Liver (tissue), 9 donors: ENCODE results near the gene PKD1L1. TPM values are rescaled to one million over a fixed set of nuclear protein-coding genes. Genes with fewer than 3 reads are reported as not detected.

Experiments used
- DNase-seq: peaks from one replicate; pipeline ENCODE4 v3.0.0-alpha.2; 2017; ENCODE audit warnings: low spot score
- H3K27ac ChIP-seq, 2 donors: one replicate each; pipeline ENCODE4 v1.7.0; 2013; ENCODE audit warnings: inconsistent platforms in 2 of 2, low read length in 2 of 2, control low read depth in 1 of 2, low read depth in 1 of 2, mild to moderate bottlenecking in 1 of 2
- H3K27me3 ChIP-seq, 4 donors: one replicate each; pipeline versions ENCODE4 v1.6.1 to v1.7.0; 2013; ENCODE audit warnings: low read length in 3 of 4, inconsistent platforms in 1 of 4, mild to moderate bottlenecking in 1 of 4, moderate library complexity in 1 of 4; ENCODE audit not compliant: control insufficient read depth in 4 of 4, insufficient read depth in 4 of 4
- H3K36me3 ChIP-seq, 4 donors: one replicate each; pipeline versions ENCODE4 v1.6.1 to v1.7.0; 2013; ENCODE audit warnings: low read length in 3 of 4, mild to moderate bottlenecking in 3 of 4, low read depth in 1 of 4, moderate library complexity in 1 of 4; ENCODE audit not compliant: control insufficient read depth in 4 of 4, insufficient read depth in 3 of 4
- H3K4me1 ChIP-seq, 4 donors: one replicate each; pipeline versions ENCODE4 v1.6.1 to v1.7.0; 2013; ENCODE audit warnings: low read length in 3 of 4, mild to moderate bottlenecking in 3 of 4, moderate library complexity in 1 of 4; ENCODE audit not compliant: control insufficient read depth in 4 of 4, insufficient read depth in 4 of 4
- H3K4me3 ChIP-seq, 3 donors: one replicate each; pipeline versions ENCODE4 v1.6.1 to v1.7.0; 2013; ENCODE audit warnings: low read length in 3 of 3, control low read depth in 1 of 3, low read depth in 1 of 3, mild to moderate bottlenecking in 1 of 3
- H3K9ac ChIP-seq, 2 donors: one replicate each; pipeline ENCODE4 v1.7.0; 2013; ENCODE audit warnings: low read length in 2 of 2, mild to moderate bottlenecking in 2 of 2, moderate library complexity in 2 of 2, control low read depth in 1 of 2, low read depth in 1 of 2
- H3K9me3 ChIP-seq, 4 donors: one replicate each; pipeline versions ENCODE4 v1.6.1 to v1.7.0; 2013; ENCODE audit warnings: low read length in 3 of 4; ENCODE audit not compliant: control insufficient read depth in 4 of 4
- EGR1 ChIP-seq, 2 donors: IDR thresholded peaks; 2 replicates each; pipeline ENCODE4 v1.6.1; 2016 to 2018; ENCODE audit warnings: antibody characterized with exemption in 2 of 2, low read depth in 2 of 2
- FOXA2 ChIP-seq: IDR thresholded peaks from 2 replicates; pipeline ENCODE4 v1.6.1; 2016; ENCODE audit warnings: antibody characterized with exemption
- GABPA ChIP-seq, 2 donors: IDR thresholded peaks in 1 of 2; conservative IDR thresholded peaks in 1 of 2; 2 replicates each; pipeline ENCODE4 v1.6.1; 2016; ENCODE audit warnings: antibody characterized with exemption in 2 of 2, mild to moderate bottlenecking in 1 of 2, moderate library complexity in 1 of 2
- HNF4G ChIP-seq: IDR thresholded peaks from 2 replicates; pipeline ENCODE4 v1.6.1; 2016; ENCODE audit warnings: antibody characterized with exemption
- JUND ChIP-seq, 2 donors: IDR thresholded peaks; 2 replicates each; pipeline ENCODE4 v1.6.1; 2016; ENCODE audit warnings: antibody characterized with exemption in 2 of 2
- NR2F2 ChIP-seq: IDR thresholded peaks from 2 replicates; pipeline ENCODE4 v1.6.1; 2016; ENCODE audit warnings: antibody characterized with exemption
- TAF1 ChIP-seq: conservative IDR thresholded peaks from 2 replicates; pipeline ENCODE4 v1.6.1; 2016; ENCODE audit warnings: antibody characterized with exemption, mild to moderate bottlenecking
- WGBS: extraction: QIAGEN DNeasy Blood & Tissue Kit; methylation state at CpG from one replicate; pipeline ENCODE4 v1.1.7; 2013; 5-methylcytosine and 5-hydroxymethylcytosine counted together
- polyA plus RNA-seq, 2 donors: library from polyadenylated mRNA; stranded (reverse) in 1 of 2; unstranded in 1 of 2; fragments of 200-250 nt in 1 of 2; fragments of >200 nt in 1 of 2; fragmentation: Nextera tagmentation in 1 of 2; extraction: Ambion mirVana in 1 of 2; gene quantifications; one replicate each; pipeline versions ENCODE4 v1.2.1 to v1.2.3, GENCODE V29; 2013 to 2015
- total RNA-seq, 2 donors: library from RNA; depleted of rRNA; stranded (reverse); fragments of >200 nt; gene quantifications; one replicate each; pipeline ENCODE4 v1.2.3, GENCODE V29; 2014
- TF ChIP-seq, protein P1 (sequence below): IDR thresholded peaks from 2 replicates; pipeline ENCODE4 v1.6.1; 2016; ENCODE audit warnings: antibody characterized with exemption
- TF ChIP-seq, protein P2 (sequence below): fragments of 150-350 bp; IDR thresholded peaks from 2 replicates; pipeline ENCODE4 v1.5.1; 2017; ENCODE audit warnings: improper control_type of control experiment, low read depth, low read length; ENCODE audit not compliant: missing input control
- donor health status: healthy.
- donor health status: healthy.
- donor health status: healthy.
- donor health status: healthy.
- donor health status: healthy.

Gene PKD1L1
- total and polyA plus RNA-seq, 4 donors: 0.08 to 0.25 (median 0.11) TPM

DNA sequence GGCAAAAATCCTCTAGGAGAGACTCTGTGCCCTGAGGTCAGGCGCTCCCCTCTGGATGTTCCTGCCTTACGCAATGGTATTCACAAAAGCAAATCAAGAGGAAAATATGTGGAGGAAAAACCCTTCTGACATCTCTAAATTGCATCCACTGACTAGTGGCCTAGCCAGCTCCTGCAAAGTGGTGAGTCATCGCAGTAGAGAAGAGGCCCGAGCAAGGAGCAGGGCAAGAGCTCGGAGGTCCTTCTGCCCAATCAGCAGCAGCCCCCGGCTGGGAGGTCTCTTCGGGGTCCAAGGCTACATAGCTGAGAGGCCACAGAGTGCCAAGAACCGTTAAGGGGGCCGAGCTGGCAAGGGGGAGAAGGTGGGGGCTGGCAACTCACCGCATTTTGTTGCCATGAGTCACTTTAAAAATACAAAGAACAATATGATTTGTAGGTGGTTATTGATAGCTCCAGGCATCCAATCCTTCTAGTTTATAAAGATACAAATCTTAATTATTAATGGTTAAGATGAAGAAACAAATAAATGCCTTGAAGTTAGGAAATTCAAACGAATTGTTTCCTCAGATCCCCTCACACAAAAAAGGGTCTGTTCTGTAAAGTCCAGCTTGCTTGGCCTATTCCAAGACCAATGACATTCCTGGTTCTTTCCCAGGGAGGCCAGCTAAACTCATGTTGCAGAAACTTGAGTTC, 161.6 kb downstream of the PKD1L1 start:
- peak overlapping the region in 1 of 2 donors; percentile 23 for H3K27ac ChIP-seq
- H3K9ac ChIP-seq: no peak overlapping the region

DNA sequence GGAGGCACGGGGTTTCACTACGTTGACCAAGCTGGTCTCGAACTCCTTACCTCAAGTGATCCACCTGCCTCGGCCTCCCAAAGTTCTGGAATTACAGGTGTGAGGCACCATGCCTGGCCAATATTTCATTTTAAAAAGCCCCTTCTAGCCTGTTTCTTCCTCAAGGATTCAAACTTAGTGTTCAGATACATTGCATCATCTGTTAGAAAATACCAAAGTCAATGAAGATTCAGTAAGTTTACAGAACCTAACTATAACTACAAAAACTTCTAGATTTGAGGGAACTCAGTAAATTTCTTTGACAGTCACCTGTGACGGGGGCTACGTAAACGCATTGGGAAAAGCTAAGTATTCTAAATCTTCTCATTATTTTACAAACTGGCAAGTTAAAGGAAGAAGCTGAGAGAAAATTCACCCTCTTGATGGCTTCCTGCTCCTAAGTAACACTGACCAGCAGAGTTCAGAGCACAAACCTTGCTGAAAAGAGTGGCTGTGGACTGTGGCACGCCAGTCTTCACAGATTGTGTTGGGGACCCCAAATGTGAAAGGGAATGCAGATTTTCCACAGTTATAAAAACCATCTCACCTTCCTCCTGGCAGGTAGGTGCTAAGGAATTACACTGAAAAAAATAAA, 162.2 kb downstream of the PKD1L1 start:
- peak overlapping the region in 1 of 2 donors; percentile 23 for H3K27ac ChIP-seq
- 98% methylated on average over 8 of the region's 8 CpGs for WGBS

More for the DNA sequence above, 161.6 kb downstream of the PKD1L1 start:
- Histone ChIP-seq H3K4me1 (no peaks in the 10 kb centered on the region), H3K4me3 (no peak overlapping the region), H3K9me3 (no peaks in the 10 kb centered on the region), H3K36me3 (no peaks in the 10 kb centered on the region), H3K27me3 (no peaks in the 10 kb centered on the region)
- DNase-seq: no peak
- 71% methylated on average over 11 of the region's 11 CpGs for WGBS
- TF ChIP-seq EGR1 (IDR thresholded peaks at IDR 0.05; ENCODE audit: low read depth in 2 of 2) (no peak), GABPA (IDR thresholded peaks at IDR 0.05 in 1 of 2, conservative IDR thresholded peaks at IDR 0.05 in 1 of 2) (no peak), HNF4G (no peak), JUND (IDR thresholded peaks at IDR 0.05) (peak; percentile 68 to 84), NR2F2 (peak; percentile 46)
- TF ChIP-seq, protein P1, sequence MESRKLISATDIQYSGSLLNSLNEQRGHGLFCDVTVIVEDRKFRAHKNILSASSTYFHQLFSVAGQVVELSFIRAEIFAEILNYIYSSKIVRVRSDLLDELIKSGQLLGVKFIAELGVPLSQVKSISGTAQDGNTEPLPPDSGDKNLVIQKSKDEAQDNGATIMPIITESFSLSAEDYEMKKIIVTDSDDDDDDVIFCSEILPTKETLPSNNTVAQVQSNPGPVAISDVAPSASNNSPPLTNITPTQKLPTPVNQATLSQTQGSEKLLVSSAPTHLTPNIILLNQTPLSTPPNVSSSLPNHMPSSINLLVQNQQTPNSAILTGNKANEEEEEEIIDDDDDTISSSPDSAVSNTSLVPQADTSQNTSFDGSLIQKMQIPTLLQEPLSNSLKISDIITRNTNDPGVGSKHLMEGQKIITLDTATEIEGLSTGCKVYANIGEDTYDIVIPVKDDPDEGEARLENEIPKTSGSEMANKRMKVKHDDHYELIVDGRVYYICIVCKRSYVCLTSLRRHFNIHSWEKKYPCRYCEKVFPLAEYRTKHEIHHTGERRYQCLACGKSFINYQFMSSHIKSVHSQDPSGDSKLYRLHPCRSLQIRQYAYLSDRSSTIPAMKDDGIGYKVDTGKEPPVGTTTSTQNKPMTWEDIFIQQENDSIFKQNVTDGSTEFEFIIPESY: no peak

More for the DNA sequence above, 162.2 kb downstream of the PKD1L1 start:
- Histone ChIP-seq H3K9me3 (no peaks in the 10 kb centered on the region), H3K27me3 (no peaks in the 10 kb centered on the region), H3K4me3 (no peak overlapping the region), H3K9ac (no peak overlapping the region), H3K4me1 (no peaks in the 10 kb centered on the region), H3K36me3 (no peaks in the 10 kb centered on the region)
- no peak for DNase-seq
- TF ChIP-seq, protein P2, sequence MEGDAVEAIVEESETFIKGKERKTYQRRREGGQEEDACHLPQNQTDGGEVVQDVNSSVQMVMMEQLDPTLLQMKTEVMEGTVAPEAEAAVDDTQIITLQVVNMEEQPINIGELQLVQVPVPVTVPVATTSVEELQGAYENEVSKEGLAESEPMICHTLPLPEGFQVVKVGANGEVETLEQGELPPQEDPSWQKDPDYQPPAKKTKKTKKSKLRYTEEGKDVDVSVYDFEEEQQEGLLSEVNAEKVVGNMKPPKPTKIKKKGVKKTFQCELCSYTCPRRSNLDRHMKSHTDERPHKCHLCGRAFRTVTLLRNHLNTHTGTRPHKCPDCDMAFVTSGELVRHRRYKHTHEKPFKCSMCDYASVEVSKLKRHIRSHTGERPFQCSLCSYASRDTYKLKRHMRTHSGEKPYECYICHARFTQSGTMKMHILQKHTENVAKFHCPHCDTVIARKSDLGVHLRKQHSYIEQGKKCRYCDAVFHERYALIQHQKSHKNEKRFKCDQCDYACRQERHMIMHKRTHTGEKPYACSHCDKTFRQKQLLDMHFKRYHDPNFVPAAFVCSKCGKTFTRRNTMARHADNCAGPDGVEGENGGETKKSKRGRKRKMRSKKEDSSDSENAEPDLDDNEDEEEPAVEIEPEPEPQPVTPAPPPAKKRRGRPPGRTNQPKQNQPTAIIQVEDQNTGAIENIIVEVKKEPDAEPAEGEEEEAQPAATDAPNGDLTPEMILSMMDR: no peak
- no peak for TF ChIP-seq EGR1 (IDR thresholded peaks at IDR 0.05; ENCODE audit: low read depth in 2 of 2)
- no peak for TF ChIP-seq FOXA2
- no peak for TF ChIP-seq TAF1
- TF ChIP-seq, protein P1: no peak
